ENCODE results near the gene EPAS1. TPM values are rescaled to one million over a fixed set of nuclear protein-coding genes. Genes with fewer than 3 reads are reported as not detected.

The EPAS1 gene
- total RNA-seq, 1 experiment from 2014 or later: 146 TPM

GRCh38 chr2:46347648-46348280 lies 50.6 kb downstream of the EPAS1 start:
- Mint-ChIP-seq H3K4me1 (ENCODE audit: insufficient read depth, unreplicated experiment) (no peaks in the 10 kb centered on the region), H3K9me3 (ENCODE audit: unreplicated experiment) (no peaks in the 10 kb centered on the region), H3K27me3 (ENCODE audit: insufficient read depth, unreplicated experiment) (no peaks in the 10 kb centered on the region), H3K36me3 (ENCODE audit: insufficient read depth, unreplicated experiment) (peaks cover 35% of the 10 kb centered on the region), H3K4me3 (ENCODE audit: unreplicated experiment) (no peak overlapping the region), H3K27ac (ENCODE audit: low read depth, unreplicated experiment) (no peak overlapping the region)
- TF ChIP-seq CTCF (IDR thresholded peaks at IDR 0.05; ENCODE audit: unreplicated experiment): no peak
- DNase-seq (ENCODE audit: unreplicated experiment): no peak
- intact Hi-C loops (cut with micrococcal nuclease): no loop called here
- BruUV-seq (replicated peaks): no TSS peak
- ChIA-PET CTCF (interaction anchor here (0.6 to 0.7 kb wide), 2 partner anchors 60 to 700 kb away, joined by 3 read pairs; no protein-coding TSS in a partner anchor), POLR2A (no interaction called here)

GRCh38 chr2:46349115-46349547 lies 51.9 kb downstream of the EPAS1 start:
- no peak overlapping the region for H3K27ac Mint-ChIP-seq (ENCODE audit: low read depth, unreplicated experiment)
- intact Hi-C loops (cut with micrococcal nuclease): no loop called here
- no peaks in the 10 kb centered on the region for H3K27me3 Mint-ChIP-seq (ENCODE audit: insufficient read depth, unreplicated experiment)
- H3K4me3 Mint-ChIP-seq (ENCODE audit: unreplicated experiment): no peak overlapping the region
- no peaks in the 10 kb centered on the region for H3K4me1 Mint-ChIP-seq (ENCODE audit: insufficient read depth, unreplicated experiment)
- ChIA-PET POLR2A (interaction anchor here (1.5 kb wide), 1 partner anchor 52 kb away, joined by 3 read pairs; the partner anchor contains the start of gene EPAS1), CTCF (interaction anchor here (0.6 kb wide), 1 partner anchor 52 kb away, joined by 4 read pairs; the partner anchor contains the start of gene EPAS1)
- no peak for DNase-seq (ENCODE audit: unreplicated experiment)
- no TSS peak for BruUV-seq (replicated peaks)
- TF ChIP-seq CTCF (IDR thresholded peaks at IDR 0.05; ENCODE audit: unreplicated experiment): no peak
- H3K36me3 Mint-ChIP-seq (ENCODE audit: insufficient read depth, unreplicated experiment): peaks cover 35% of the 10 kb centered on the region
- H3K9me3 Mint-ChIP-seq (ENCODE audit: unreplicated experiment): no peaks in the 10 kb centered on the region

- TF ChIP-seq CTCF (IDR thresholded peaks at IDR 0.05; ENCODE audit: unreplicated experiment): no peak
- ChIA-PET POLR2A (interaction anchor here (1.5 kb wide), 1 partner anchor 53 kb away, joined by 3 read pairs; the partner anchor contains the start of gene EPAS1), CTCF (interaction anchor here (0.6 kb wide), 2 partner anchors 38 to 287 kb away, joined by 3 to 4 read pairs; no protein-coding TSS in a partner anchor)
- Mint-ChIP-seq H3K27me3 (ENCODE audit: insufficient read depth, unreplicated experiment) (no peaks in the 10 kb centered on the region), H3K4me1 (ENCODE audit: insufficient read depth, unreplicated experiment) (no peaks in the 10 kb centered on the region), H3K36me3 (ENCODE audit: insufficient read depth, unreplicated experiment) (peaks cover 36% of the 10 kb centered on the region), H3K27ac (ENCODE audit: low read depth, unreplicated experiment) (no peak overlapping the region), H3K4me3 (ENCODE audit: unreplicated experiment) (no peak overlapping the region), H3K9me3 (ENCODE audit: unreplicated experiment) (no peaks in the 10 kb centered on the region)
- no peak for DNase-seq (ENCODE audit: unreplicated experiment)
- no TSS peak for BruUV-seq (replicated peaks)
- intact Hi-C loops (cut with micrococcal nuclease): no loop called here
Observed at GRCh38 chr2:46350029-46350689, 53.0 kb downstream of the EPAS1 start.

GRCh38 chr2:46351098-46351749 lies 54.0 kb downstream of the EPAS1 start:
- DNase-seq (ENCODE audit: unreplicated experiment): no peak
- Mint-ChIP-seq H3K36me3 (ENCODE audit: insufficient read depth, unreplicated experiment) (peaks cover 46% of the 10 kb centered on the region), H3K9me3 (ENCODE audit: unreplicated experiment) (no peaks in the 10 kb centered on the region), H3K27ac (ENCODE audit: low read depth, unreplicated experiment) (no peak overlapping the region), H3K4me3 (ENCODE audit: unreplicated experiment) (no peak overlapping the region), H3K4me1 (ENCODE audit: insufficient read depth, unreplicated experiment) (no peaks in the 10 kb centered on the region), H3K27me3 (ENCODE audit: insufficient read depth, unreplicated experiment) (no peaks in the 10 kb centered on the region)
- POLR2A ChIA-PET: no interaction called here
- intact Hi-C loops (cut with micrococcal nuclease): no loop called here
- CTCF ChIA-PET: no interaction called here
- no peak for TF ChIP-seq CTCF (IDR thresholded peaks at IDR 0.05; ENCODE audit: unreplicated experiment)
- no TSS peak for BruUV-seq (replicated peaks)
